ENCODE results near the gene PPFIA1. TPM values are rescaled to one million over a fixed set of nuclear protein-coding genes. Genes with fewer than 3 reads are reported as not detected.

Gene PPFIA1
- total and polyA plus RNA-seq, 2 of the 13 experiments (the other 11 are each of a cell fraction or from before 2014, with no cell fraction given) = 29.9 to 45.2 TPM

- FAIRE-seq (no peak), DNase-seq (ENCODE audit: low spot score) (no peak), ATAC-seq (no peak)
- in situ Hi-C loops (cut with HindIII; ENCODE audit: extremely low pct_ligation_motif_present, low pct_unique_long_range_greater_than_20kb) (no loop called here), intact Hi-C loops (cut with micrococcal nuclease; ENCODE audit: unreplicated experiment) (no loop called here)
- WGBS (ENCODE audit: low lambda C conversion rate) = 94% methylated on average over 4 of the region's 4 CpGs
- Histone ChIP-seq H3K36me3 (replicated peaks in 1 of 2; ENCODE audit: control insufficient read depth in 1 of 2, insufficient read depth in 2 of 2, low read length in 2 of 2) (peaks cover 12 to 77% of the 10 kb centered on the region in 2 experiments), H2AFZ (ENCODE audit: low read length) (no peak overlapping the region), H3K27ac (ENCODE audit: extremely low read length, insufficient read depth, low read length) (no peak overlapping the region), H3K4me3 (replicated peaks in 1 of 3; ENCODE audit: insufficient read depth in 1 of 3, low read depth in 2 of 3, low read length in 3 of 3) (no peak overlapping the region), H4K20me1 (ENCODE audit: insufficient read depth, low read length) (0 out of 2 replicates have a peak, but pooled peaks cover 2% of the 10 kb centered on the region), H3K4me2 (ENCODE audit: low read depth, low read length) (no peak overlapping the region), H3K4me1 (ENCODE audit: insufficient read depth, low read length) (no peaks in the 10 kb centered on the region), H3K9me3 (ENCODE audit: low read length) (no peaks in the 10 kb centered on the region), H3K9ac (ENCODE audit: insufficient read depth, low read depth, low read length) (no peak overlapping the region), H3K79me2 (ENCODE audit: insufficient read depth, low read length) (peaks cover 22% of the 10 kb centered on the region), H3K27me3 (ENCODE audit: control insufficient read depth in 1 of 2, insufficient read depth in 2 of 2, low read length in 2 of 2) (no peaks in the 10 kb centered on the region)
- CTCF ChIA-PET (ENCODE audit: low intra/inter-chr PET ratio, low total read pairs) = no interaction called here
- TF ChIP-seq ZNF225 (CRISPR knock-in tag; IDR thresholded peaks at IDR 0.05) (no peak), MAFG (CRISPR knock-in tag; IDR thresholded peaks at IDR 0.05) (no peak), ZNF18 (CRISPR knock-in tag; IDR thresholded peaks at IDR 0.05; ENCODE audit: insufficient replicate concordance) (no peak), PHF21A (CRISPR knock-in tag; IDR thresholded peaks at IDR 0.05) (no peak), TP53 (CRISPR knock-in tag; conservative IDR thresholded peaks at IDR 0.05) (no peak), MTF2 (CRISPR knock-in tag; IDR thresholded peaks at IDR 0.05; ENCODE audit: borderline replicate concordance) (no peak), HNRNPK (IDR thresholded peaks at IDR 0.05; ENCODE audit: low read depth, low read length, poor library complexity, severe bottlenecking) (no peak), CENPT (CRISPR knock-in tag; IDR thresholded peaks at IDR 0.05; ENCODE audit: low read depth) (no peak), HIC2 (CRISPR knock-in tag; IDR thresholded peaks at IDR 0.05; ENCODE audit: low read depth) (no peak), ZFP62 (CRISPR knock-in tag; IDR thresholded peaks at IDR 0.05) (no peak), SMARCC2 (IDR thresholded peaks at IDR 0.05) (no peak)
- BruUV-seq (replicated peaks) = no TSS peak
- POLR2A ChIA-PET = no interaction called here
These were observed 11.5 kb downstream of the PPFIA1 start for GRCh38 chr11:70282012-70282411.

Data from HepG2 (cell line).